Fibroblast of gingiva (primary cell): ENCODE results near the gene BTN1A1.
"Not testable (repeated sequence)": the region's sequence is repeated elsewhere in the genome, so short reads cannot be mapped to it uniquely, and the experiment has no call there.

Experiments
- DNase-seq: peaks from one replicate; pipeline ENCODE4 v3.0.0-alpha.2; 2011; ENCODE audit warnings: low read depth

The BTN1A1 gene, protein sequence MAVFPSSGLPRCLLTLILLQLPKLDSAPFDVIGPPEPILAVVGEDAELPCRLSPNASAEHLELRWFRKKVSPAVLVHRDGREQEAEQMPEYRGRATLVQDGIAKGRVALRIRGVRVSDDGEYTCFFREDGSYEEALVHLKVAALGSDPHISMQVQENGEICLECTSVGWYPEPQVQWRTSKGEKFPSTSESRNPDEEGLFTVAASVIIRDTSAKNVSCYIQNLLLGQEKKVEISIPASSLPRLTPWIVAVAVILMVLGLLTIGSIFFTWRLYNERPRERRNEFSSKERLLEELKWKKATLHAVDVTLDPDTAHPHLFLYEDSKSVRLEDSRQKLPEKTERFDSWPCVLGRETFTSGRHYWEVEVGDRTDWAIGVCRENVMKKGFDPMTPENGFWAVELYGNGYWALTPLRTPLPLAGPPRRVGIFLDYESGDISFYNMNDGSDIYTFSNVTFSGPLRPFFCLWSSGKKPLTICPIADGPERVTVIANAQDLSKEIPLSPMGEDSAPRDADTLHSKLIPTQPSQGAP

GRCh38 chr6:26500102-26500501, at the start of gene BTN1A1:
TSS of gene BTN1A1 (plus strand) at chr6:26500303. CDS start at chr6:26501287, 984 bp downstream.
- no peak for DNase-seq

GRCh38 chr6:26452631-26453235, 47.4 kb upstream of the BTN1A1 start:
- DNase-seq: no peak

DNA sequence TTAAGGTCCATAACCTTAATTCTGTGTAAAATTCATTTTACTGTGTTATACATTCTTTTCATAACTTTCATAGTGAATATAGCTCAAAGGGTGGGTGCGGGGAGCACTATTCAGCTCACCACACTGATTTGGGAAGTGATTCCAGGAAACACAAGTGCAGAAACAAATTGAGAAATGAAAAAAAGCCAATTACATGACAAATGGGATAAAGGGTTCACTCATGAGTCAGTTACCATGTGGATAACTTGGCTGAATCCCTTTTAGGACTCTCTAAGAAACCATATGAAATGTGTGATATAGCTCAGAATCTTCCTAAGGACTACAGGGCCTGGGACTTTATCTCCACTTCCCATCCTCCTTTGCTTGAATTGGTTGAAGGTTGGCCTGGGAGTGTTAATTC, 45.5 kb upstream of the BTN1A1 start:
- no peak for DNase-seq

DNA sequence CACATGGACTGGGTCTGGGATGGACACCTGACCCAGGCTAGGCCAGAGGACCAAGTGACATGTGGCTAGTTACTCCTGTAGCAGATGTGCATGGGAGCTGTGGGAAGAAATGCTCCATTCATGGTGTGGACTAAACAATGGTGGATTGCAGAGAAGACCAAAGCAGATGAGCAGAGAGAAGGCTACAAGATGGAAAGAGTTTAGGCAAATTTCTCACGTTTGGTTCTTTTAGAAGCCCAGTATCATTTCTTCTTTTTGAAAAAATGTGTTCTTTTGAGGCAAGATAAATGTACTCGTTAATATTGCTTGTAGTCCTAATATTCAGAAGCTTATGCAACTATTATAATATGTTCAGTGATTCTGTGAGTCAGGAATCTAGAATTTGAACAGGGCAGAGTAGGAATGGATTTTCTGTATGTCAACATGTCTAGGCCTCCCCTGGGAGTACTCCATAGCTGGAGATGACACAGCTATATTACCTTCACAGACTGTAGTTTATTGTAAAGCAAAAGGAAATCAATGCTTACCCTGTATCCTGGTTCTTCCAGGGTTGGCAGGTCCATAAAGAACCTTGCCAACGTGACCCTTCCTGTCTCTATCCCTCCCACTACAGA, 44.6 kb upstream of the BTN1A1 start:
- DNase-seq: peak; percentile 39

DNA sequence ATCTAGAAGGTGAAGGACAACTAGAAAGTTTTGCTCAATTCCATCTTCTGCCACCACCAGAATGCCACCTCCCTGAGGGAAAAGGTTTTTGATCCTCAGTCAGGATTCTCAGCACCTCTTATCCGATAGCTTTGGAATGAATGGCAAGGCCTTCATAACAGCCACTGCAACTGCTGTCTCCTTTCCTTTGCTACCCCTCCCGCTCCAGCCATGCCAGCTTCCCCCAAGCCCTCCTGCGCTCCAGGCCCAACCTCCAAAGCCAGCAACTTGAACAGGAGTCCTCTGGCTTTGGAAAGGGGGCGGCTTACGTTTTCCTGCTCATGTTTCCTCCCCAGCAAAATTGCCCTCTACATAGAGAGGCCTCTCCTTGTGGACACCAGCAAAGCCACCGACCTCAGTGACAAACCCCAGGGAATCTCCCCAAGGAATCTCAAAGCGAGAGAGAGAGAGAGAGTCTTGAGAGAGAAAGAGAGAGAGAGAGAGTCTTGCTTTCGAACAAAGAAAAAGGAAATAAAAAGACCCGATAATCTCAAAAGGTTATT, 42.8 kb upstream of the BTN1A1 start:
- DNase-seq: no peak

DNA sequence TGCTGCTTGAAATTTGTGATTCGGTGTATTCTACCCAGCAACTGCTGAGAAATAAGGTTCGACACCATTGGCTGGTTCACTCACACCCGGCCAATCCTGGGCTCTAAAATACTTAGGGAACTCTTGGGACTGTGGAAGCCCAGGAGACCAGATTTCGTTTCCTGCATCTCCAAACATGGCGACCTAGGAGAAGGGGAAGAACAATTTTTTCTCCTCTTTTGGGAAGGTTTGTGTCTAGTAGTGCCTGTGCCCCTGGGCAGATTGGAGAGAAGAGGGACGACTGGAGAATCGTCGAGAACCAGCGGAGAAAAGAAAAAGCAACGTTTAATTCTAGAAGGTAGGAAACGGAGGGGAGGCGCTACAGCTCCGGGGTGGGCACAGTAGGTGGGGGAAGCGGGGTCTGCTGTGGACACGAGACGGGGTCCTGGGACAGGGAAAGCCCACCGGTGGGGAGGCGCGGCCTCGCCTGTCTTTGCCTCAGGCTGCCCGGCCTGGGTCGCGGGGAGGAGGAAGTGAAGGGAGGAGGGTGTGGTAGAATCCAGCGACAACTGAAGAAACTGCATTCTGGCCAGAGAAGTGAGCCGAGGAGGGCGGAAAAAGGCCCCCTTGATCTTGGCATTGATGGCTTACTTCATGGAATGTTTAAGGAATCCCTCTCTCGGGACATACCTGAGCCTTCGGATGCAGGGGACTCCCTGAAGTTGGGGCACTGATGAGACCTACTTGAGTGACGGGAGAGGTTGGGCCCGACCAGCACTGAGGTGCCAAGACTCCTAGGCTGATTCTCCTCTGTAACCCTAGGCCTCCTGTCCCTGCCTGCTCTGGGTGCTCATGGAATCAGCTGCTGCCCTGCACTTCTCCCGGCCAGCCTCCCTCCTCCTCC, 42.1 kb upstream of the BTN1A1 start, which contains the start of gene BTN2A1:
Gene BTN2A1 (plus strand): TSS at position 150 of the 883 bp plus-strand sequence. CDS start 682 bp downstream, at position 832.
- peak; percentile 90 for DNase-seq

- no peak for DNase-seq
Observed at GRCh38 chr6:26459023-26459810, 40.9 kb upstream of the BTN1A1 start.

DNA sequence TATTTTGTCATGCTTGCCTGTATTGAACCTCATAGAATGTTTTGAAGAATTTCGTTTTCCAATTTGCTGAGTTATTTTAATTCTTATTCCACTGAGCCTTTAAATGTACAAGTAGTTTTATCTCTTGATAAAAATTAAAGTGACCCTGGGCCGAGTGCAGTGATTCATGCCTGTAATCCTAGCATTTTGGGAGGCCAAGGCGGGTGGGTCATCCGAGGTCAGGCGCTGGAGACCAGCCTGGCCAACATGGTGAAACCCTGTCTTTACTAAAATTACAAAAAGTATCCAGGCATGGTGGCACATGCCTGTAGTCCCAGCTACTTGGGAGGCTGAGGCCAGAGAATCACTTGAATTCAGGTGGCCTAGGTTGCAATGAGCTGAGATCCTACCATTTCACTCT, 38.8 kb upstream of the BTN1A1 start:
- DNase-seq: not testable (repeated sequence)

DNA sequence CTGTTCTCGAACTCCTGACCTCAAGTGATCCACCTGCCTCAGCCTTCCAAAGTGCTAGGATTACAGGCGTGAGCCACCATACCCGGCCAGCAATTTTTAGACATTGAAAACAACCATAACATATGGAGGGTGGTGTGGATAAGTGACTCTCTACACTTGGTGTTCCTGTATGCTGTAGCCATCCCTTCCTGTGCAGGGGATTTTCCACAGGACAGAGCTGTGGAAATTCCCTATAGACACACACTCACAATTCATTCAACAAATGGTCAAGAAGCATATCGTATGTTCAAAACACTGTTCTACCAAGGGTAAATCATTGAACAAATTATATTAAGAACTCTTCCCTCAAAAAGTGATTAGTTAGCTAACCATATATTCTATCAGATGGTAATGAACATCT, 36.1 kb upstream of the BTN1A1 start:
- no peak for DNase-seq

- no peak for DNase-seq
Observed at GRCh38 chr6:26464416-26465131, 35.5 kb upstream of the BTN1A1 start.

GRCh38 chr6:26465776-26466175, 34.3 kb upstream of the BTN1A1 start:
- DNase-seq: no peak

DNA sequence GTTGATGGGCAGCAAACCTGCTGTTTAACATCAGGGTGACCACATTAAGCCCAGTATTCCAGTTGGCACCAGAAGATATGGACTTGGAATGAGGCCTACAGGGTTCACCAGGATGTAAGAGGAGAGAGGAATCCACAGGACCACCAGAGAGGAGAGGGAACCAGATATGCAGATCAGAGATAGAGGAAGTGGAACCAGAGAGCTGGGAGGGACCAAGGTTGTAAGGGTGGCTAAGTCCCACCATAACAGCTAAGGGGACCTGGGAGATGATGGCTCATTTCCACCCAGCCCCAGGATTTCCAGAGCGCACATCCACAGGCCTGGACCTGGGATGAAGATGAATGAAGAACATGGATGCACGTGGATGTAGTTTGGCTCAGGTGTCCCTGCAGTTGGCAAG, 31.3 kb upstream of the BTN1A1 start:
- DNase-seq: no peak

GRCh38 chr6:26470643-26471042, 29.5 kb upstream of the BTN1A1 start:
- DNase-seq: no peak

- no peak for DNase-seq
Observed at GRCh38 chr6:26471970-26472369, 28.1 kb upstream of the BTN1A1 start.

DNA sequence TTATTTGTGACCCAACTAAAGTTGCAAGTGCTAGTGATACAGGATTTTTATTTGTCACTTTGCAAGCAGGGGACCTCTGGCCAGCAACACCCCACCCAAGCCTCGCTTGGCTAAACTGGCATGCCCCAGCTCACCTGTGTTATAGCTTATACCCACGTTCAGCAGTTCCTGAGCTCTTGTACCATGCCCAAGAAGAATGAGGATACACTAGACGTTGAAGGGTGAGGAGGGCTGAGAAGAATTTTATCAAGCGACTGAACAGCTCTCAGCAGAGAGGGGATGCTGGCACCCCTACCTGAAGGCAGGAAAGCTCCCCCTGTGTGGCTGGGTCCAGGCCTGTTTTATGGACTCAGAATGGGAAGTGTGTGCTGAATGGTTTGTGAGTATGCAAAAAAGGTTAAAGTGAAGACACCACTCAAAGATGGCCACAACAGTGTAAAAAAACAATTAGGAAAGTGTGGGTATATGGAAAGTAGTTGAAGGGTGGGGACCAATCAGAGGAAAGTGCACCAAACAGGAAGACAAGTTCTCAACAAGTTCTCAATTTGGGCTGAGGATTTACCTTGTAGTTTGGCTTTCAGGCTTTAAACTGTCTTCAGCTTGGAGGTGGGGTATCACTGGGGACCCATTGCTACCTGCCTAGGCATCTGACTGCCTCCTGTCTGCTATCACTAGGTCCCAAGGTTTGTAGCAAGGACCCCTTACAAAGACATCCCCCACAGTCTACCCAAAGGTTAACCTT, 27.4 kb upstream of the BTN1A1 start:
- DNase-seq: no peak

GRCh38 chr6:26473429-26473757, 26.7 kb upstream of the BTN1A1 start:
- DNase-seq: no peak

- peak; percentile 94 for DNase-seq
Observed at GRCh38 chr6:26473758-26474438, 26.2 kb upstream of the BTN1A1 start.

GRCh38 chr6:26474439-26474881, 25.6 kb upstream of the BTN1A1 start:
- no peak for DNase-seq
